GM06990 (cell line): ENCODE results near the gene SEC61G.

ENCODE experiments used
- DNase-seq: peaks from one replicate; pipeline ENCODE4 v3.0.0-alpha.2; 2011; ENCODE audit not compliant: insufficient read length; ENCODE audit errors: extremely low read depth
- H3K27me3 ChIP-seq: replicated peaks from 2 replicates; pipeline ENCODE4 v1.6.0; 2011; ENCODE audit warnings: low read length; ENCODE audit not compliant: control insufficient read depth, insufficient read depth
- H3K36me3 ChIP-seq: 2 replicates; pipeline ENCODE4 v1.5.1; 2011; ENCODE audit warnings: low read length; ENCODE audit not compliant: control insufficient read depth, insufficient read depth
- H3K4me3 ChIP-seq: replicated peaks from 2 replicates; pipeline ENCODE4 v1.5.1; 2011; ENCODE audit warnings: low read depth, mild to moderate bottlenecking, control low read depth, low read length
- CTCF ChIP-seq: IDR thresholded peaks from 2 replicates; pipeline ENCODE4 v1.5.1; 2011; ENCODE audit warnings: low read length, control low read depth, mild to moderate bottlenecking, inconsistent platforms; ENCODE audit not compliant: insufficient read depth, poor library complexity, severe bottlenecking

The SEC61G gene

GRCh38 chr7:54712820-54713219, 46.2 kb downstream of the SEC61G start:
- Histone ChIP-seq H3K27me3 (no peaks in the 10 kb centered on the region), H3K36me3 (no peaks in the 10 kb centered on the region), H3K4me3 (no peak overlapping the region)
- no peak for DNase-seq
- no peak for TF ChIP-seq CTCF

- H3K36me3 ChIP-seq: no peaks in the 10 kb centered on the region
- no peaks in the 10 kb centered on the region for H3K27me3 ChIP-seq
- no peak for DNase-seq
- no peak overlapping the region for H3K4me3 ChIP-seq
- TF ChIP-seq CTCF: no peak
Observed at GRCh38 chr7:54711900-54712595, 47.0 kb downstream of the SEC61G start.

- H3K4me3 ChIP-seq: no peak overlapping the region
- no peak for DNase-seq
- TF ChIP-seq CTCF: no peak
Observed at GRCh38 chr7:54709283-54709682, 49.7 kb downstream of the SEC61G start.

GRCh38 chr7:54705436-54705835, 53.6 kb downstream of the SEC61G start:
- TF ChIP-seq CTCF: no peak
- no peak for DNase-seq
- H3K27me3 ChIP-seq: no peaks in the 10 kb centered on the region
- H3K36me3 ChIP-seq: no peaks in the 10 kb centered on the region
- no peak overlapping the region for H3K4me3 ChIP-seq

More at GRCh38 chr7:54709283-54709682, 49.7 kb downstream of the SEC61G start:
- H3K27me3 ChIP-seq: no peaks in the 10 kb centered on the region
- H3K36me3 ChIP-seq: no peaks in the 10 kb centered on the region

GRCh38 chr7:54704851-54705250, 54.2 kb downstream of the SEC61G start:
- DNase-seq: no peak
- Histone ChIP-seq H3K27me3 (no peaks in the 10 kb centered on the region), H3K4me3 (no peak overlapping the region), H3K36me3 (no peaks in the 10 kb centered on the region)
- no peak for TF ChIP-seq CTCF
